GM19043 (cell line): ENCODE data around the gene ATM.
"Not testable (repeated sequence)": the region's sequence is repeated elsewhere in the genome, so short reads cannot be mapped to it uniquely, and the experiment has no call there.

Experiments
- ATAC-seq: cut with Tn5 transposase; IDR thresholded peaks from one replicate; pipeline ENCODE4 v1.9.1; 2021; ENCODE audit warnings: low read depth; ENCODE audit not compliant: unreplicated experiment

The ATM gene

GRCh38 chr11:108346451-108346850 lies 123.6 kb downstream of the ATM start:
- ATAC-seq: no peak

- no peak for ATAC-seq
Measured at GRCh38 chr11:108351468-108351867, 128.6 kb downstream of the ATM start.

GRCh38 chr11:108364159-108364558 lies 141.3 kb downstream of the ATM start:
- ATAC-seq: no peak

GRCh38 chr11:108368134-108368533 lies 145.3 kb downstream of the ATM start:
- ATAC-seq: no peak

- ATAC-seq: no peak
Measured at GRCh38 chr11:108369064-108369463, 146.2 kb downstream of the ATM start.

- ATAC-seq: no peak
Measured at GRCh38 chr11:108370315-108370714, 147.4 kb downstream of the ATM start.

GRCh38 chr11:108370990-108371389 lies 148.1 kb downstream of the ATM start:
- ATAC-seq: no peak

- not testable (repeated sequence) for ATAC-seq
Measured at GRCh38 chr11:108373505-108373904, 150.6 kb downstream of the ATM start.

- no peak for ATAC-seq
Measured at GRCh38 chr11:108388576-108388975, 165.7 kb downstream of the ATM start.

GRCh38 chr11:108392353-108392752 lies 169.5 kb downstream of the ATM start:
- no peak for ATAC-seq

- ATAC-seq: no peak
Measured at GRCh38 chr11:108393046-108393445, 170.2 kb downstream of the ATM start.

GRCh38 chr11:108394744-108395284 lies 171.9 kb downstream of the ATM start:
- no peak for ATAC-seq

GRCh38 chr11:108396672-108397071 lies 173.8 kb downstream of the ATM start:
- ATAC-seq: not testable (repeated sequence)

GRCh38 chr11:108398439-108398838 lies 175.6 kb downstream of the ATM start:
- ATAC-seq: no peak

GRCh38 chr11:108402241-108402640 lies 179.4 kb downstream of the ATM start:
- no peak for ATAC-seq

- ATAC-seq: no peak
Measured at GRCh38 chr11:108403052-108403451, 180.2 kb downstream of the ATM start.

- ATAC-seq: no peak
Measured at GRCh38 chr11:108405706-108406105, 182.8 kb downstream of the ATM start.

- no peak for ATAC-seq
Measured at GRCh38 chr11:108414958-108415357, 192.1 kb downstream of the ATM start.

- ATAC-seq: not testable (repeated sequence)
Measured at GRCh38 chr11:108417551-108417950, 194.7 kb downstream of the ATM start.
